ENCODE results near the gene BRMS1L. TPM values are rescaled to one million over a fixed set of nuclear protein-coding genes. Genes with fewer than 3 reads are reported as not detected.

The BRMS1L gene
- total and polyA plus RNA-seq, 2 of the 13 experiments (the other 11 are each of a cell fraction or from before 2014, with no cell fraction given) = 21.1 to 23.8 TPM

GRCh38 chr14:35854696-35855270, 28.6 kb downstream of the BRMS1L start:
- 89% methylated on average over 1 of the region's 1 CpG for WGBS (ENCODE audit: low lambda C conversion rate)
- peaks cover 3% of the 10 kb centered on the region for H3K79me2 ChIP-seq (ENCODE audit: insufficient read depth, low read length)
- CTCF ChIA-PET (ENCODE audit: low intra/inter-chr PET ratio, low total read pairs) = no interaction called here
- no peak overlapping the region for H3K27ac ChIP-seq (ENCODE audit: extremely low read length, insufficient read depth, low read length)
- H3K4me1 ChIP-seq (ENCODE audit: insufficient read depth, low read length) = no peaks in the 10 kb centered on the region
- POLR2A ChIA-PET = interaction anchor here (1.2 kb wide), 1 partner anchor 28 kb away, joined by 4 read pairs; the partner anchor contains the start of gene BRMS1L
- H3K9ac ChIP-seq (ENCODE audit: insufficient read depth, low read depth, low read length) = no peak overlapping the region
- intact Hi-C loops (cut with micrococcal nuclease; ENCODE audit: unreplicated experiment) (no loop called here), in situ Hi-C loops (cut with HindIII; ENCODE audit: extremely low pct_ligation_motif_present, low pct_unique_long_range_greater_than_20kb) (loop anchor here (25.0 kb wide), 1 partner anchor 1983 kb away; no protein-coding TSS in a partner anchor)
- H3K36me3 ChIP-seq (replicated peaks in 1 of 2; ENCODE audit: control insufficient read depth in 1 of 2, insufficient read depth in 2 of 2, low read length in 2 of 2) = peaks cover 18 to 35% of the 10 kb centered on the region in 2 experiments
- H3K4me3 ChIP-seq (replicated peaks in 1 of 3; ENCODE audit: insufficient read depth in 1 of 3, low read depth in 2 of 3, low read length in 3 of 3) = no peak overlapping the region
- TF ChIP-seq KIAA2018 (CRISPR knock-in tag; IDR thresholded peaks at IDR 0.05; ENCODE audit: borderline replicate concordance) (no peak), SMC3 (IDR thresholded peaks at IDR 0.05; ENCODE audit: low read length) (no peak), ZBTB34 (CRISPR knock-in tag; IDR thresholded peaks at IDR 0.05) (no peak), ZKSCAN1 (IDR thresholded peaks at IDR 0.05; ENCODE audit: low read length) (no peak), ZNF280B (CRISPR knock-in tag; IDR thresholded peaks at IDR 0.05; ENCODE audit: borderline replicate concordance) (no peak), CENPT (CRISPR knock-in tag; IDR thresholded peaks at IDR 0.05; ENCODE audit: low read depth) (no peak), ATF7 (IDR thresholded peaks at IDR 0.05) (no peak), ATF7 (CRISPR knock-in tag; IDR thresholded peaks at IDR 0.05) (no peak), PTBP1 (IDR thresholded peaks at IDR 0.05; ENCODE audit: low read depth, low read length, poor library complexity, severe bottlenecking) (no peak), ZNF160 (CRISPR knock-in tag; IDR thresholded peaks at IDR 0.05) (no peak), ZNF30 (CRISPR knock-in tag; IDR thresholded peaks at IDR 0.05) (no peak), MEIS2 (CRISPR knock-in tag; IDR thresholded peaks at IDR 0.05) (no peak), ZNF296 (CRISPR knock-in tag; conservative IDR thresholded peaks at IDR 0.05) (no peak)
- no peaks in the 10 kb centered on the region for H4K20me1 ChIP-seq (ENCODE audit: insufficient read depth, low read length)
- peaks cover 7% of the 10 kb centered on the region; the same call in 1 of the 2 replicates for H3K9me3 ChIP-seq (ENCODE audit: low read length)
- H2AFZ ChIP-seq (ENCODE audit: low read length) = no peak overlapping the region
- H3K4me2 ChIP-seq (ENCODE audit: low read depth, low read length) = no peak overlapping the region
- DNase-seq (ENCODE audit: low spot score) (no peak), ATAC-seq (no peak), FAIRE-seq (no peak)
- no TSS peak for BruUV-seq (replicated peaks)
- no peaks in the 10 kb centered on the region for H3K27me3 ChIP-seq (ENCODE audit: control insufficient read depth in 1 of 2, insufficient read depth in 2 of 2, low read length in 2 of 2)

Data from HepG2 (cell line).